Esophagus mucosa (tissue), 1 donor: ENCODE measurements around the gene ANKRD31. TPM values are rescaled to one million over a fixed set of nuclear protein-coding genes. Genes with fewer than 3 reads are reported as not detected.

Experiments
- ATAC-seq: fragments of 200-7000 bp; cut with Tn5 transposase; one replicate; pipeline ENCODE4 v1.9.1; 2020
- total RNA-seq: library from RNA; stranded (reverse); gene quantifications from one replicate; pipeline ENCODE4 v1.2.4, GENCODE V29; 2023
- donor health status: DM: yes; HTN: yes; CAD: no.

Gene ANKRD31
- total RNA-seq, 1 donor from 2014 or later: 0.32 TPM

DNA sequence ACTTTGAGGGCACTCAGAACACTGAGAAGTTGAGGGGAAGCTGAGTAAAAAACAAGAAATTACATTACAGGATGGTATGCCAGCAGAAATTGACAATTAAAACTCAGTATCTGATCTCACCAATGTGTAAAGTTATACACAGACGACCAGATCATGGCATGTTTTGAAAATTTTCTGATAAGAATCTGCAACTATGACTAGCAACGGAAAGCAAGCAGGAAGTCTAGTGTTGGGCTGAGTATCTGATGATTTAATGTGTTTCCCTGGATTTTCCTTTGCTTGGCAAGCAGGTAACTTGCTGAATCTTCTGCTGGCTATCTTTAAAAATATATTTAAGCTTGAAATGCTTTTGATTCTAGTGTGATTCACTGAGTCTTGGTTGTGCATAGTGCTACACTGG, 179.1 kb downstream of the ANKRD31 start:
- no peak for ATAC-seq

GRCh38 chr5:75055727-75056144, 180.9 kb downstream of the ANKRD31 start:
- no peak for ATAC-seq

- ATAC-seq: no peak
These were observed 182.3 kb downstream of the ANKRD31 start for GRCh38 chr5:75054134-75054930.

- peak; percentile 52 for ATAC-seq
These were observed 183.2 kb downstream of the ANKRD31 start for GRCh38 chr5:75053304-75054133.

DNA sequence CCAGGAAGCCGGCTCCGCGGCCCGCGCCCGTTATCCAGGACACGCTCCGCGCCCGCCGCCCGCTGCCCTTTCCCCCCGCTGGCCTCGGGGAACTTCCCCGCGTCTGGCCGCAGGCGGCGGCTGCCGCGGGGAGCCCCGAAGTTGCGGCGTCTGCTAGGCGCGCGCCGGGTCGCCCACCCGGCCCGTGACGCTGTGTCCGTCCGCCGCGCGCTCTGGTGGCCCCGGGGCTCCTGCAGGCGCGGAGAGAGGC, 183.7 kb downstream of the ANKRD31 start:
- ATAC-seq: no peak

DNA sequence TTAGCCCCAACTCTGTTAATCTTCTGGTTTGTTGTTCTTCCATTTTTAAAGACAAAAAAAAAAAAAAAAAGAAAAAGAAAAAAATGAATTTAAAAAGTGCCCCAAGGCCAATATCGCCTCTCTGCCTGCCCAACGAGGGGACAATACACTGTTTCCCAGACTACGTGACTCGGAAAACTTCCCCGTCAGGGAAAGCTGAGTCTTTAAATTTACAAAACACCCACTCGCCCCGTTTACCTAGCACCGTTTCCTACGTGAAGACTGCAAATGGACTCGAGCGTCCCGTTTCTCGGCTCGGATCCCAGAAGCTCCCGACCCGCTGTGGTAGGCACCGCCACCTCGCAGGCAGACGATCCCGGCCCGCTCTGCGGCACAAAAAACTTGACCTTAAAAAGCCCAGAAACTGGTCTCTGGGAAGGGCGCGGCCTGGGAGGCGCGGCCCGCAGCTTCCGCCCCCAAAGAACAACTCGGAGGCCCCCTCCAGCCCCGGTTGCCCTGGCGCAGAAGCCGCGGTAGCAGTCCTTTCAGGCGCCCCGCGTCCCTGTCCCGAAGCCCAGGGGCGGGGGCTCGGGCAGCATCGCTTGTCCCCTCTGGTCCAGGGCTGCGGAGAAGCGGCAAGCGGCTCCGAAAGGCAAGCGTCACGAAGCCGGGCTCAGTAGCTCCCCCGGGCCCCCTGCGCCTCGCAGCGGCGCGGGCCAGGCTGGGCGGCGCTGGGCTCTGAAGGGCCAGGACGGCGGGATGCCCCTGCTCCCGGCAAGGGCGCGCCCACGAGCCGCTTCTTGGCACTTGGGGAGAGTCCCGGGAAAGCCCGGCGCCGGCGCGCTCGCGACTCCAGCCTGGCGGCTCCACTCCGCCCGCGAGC, 184.3 kb downstream of the ANKRD31 start, which contains the start of gene GCNT4:
TSS of gene GCNT4 (minus strand) at position 367 of the 862 bp plus-strand sequence. CDS start 22,521 bp downstream, outside the sequence.
- peak; percentile 35 for ATAC-seq

GRCh38 chr5:75051217-75051751, 185.4 kb downstream of the ANKRD31 start:
- ATAC-seq: no peak

DNA sequence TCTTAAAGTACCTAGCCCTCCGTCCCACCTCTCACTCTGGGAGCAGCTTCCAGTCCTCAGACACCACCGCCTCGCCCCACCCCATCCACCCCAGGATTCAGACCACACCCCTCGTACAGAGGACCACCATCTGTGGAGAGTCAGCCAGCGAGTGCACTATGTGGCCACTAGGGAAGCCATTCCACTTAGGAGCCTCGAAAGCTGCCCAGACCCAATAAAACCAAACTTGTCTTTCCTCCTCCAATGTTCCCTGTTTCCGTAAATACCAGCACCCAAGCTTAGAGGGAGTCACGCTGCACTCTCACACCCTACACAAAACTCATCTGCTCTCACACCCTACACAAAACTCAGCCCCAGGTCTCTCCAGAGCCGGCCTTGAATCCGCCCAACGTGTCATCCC, 186.3 kb downstream of the ANKRD31 start:
- peak; percentile 24 for ATAC-seq

DNA sequence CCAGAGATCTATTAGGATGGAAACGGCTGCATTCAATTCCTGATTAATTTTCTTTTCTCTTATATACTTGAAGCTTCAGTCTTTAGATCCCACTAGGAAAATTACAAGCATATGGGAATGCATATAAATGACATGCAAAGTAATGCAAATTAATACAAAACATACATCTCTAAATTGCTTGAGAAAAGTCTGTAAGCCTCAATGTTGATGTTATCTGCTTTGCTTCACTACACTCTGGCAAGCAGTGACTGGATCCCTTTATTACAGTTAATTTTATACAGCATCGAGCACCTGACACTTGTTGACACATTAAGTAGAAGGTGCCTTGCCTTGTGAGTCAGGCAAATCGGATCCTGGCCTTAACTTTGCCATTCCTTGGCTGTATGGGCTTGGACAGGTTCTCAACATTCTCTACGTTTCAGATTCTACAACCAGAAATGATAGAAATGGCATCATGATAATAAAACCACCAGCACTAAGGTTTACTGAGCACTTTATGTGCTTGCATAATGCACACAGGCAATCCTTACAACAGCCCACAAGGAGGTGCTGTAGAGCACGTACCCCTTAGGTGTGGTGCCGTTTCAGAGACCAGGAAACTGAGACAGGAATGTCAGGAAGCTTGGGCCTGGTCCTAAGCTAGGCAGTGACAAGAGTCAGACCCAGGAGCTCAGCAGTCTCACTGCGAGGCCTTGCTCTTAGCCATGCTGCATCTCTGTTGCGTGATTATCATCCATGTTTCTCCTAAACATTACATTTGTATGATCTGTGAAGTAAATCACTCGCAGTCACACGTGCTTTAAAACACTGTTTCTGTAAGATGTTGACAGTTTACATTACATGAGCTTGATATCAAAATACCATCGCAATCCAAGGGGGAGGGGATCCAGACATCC, 187.0 kb downstream of the ANKRD31 start:
- ATAC-seq: peak; percentile 78

- ATAC-seq: no peak
These were observed 188.2 kb downstream of the ANKRD31 start for GRCh38 chr5:75048457-75048953.

GRCh38 chr5:75047356-75047755, 189.3 kb downstream of the ANKRD31 start:
- no peak for ATAC-seq

- ATAC-seq: no peak
These were observed 190.1 kb downstream of the ANKRD31 start for GRCh38 chr5:75046366-75047142.

GRCh38 chr5:75045071-75045470, 191.6 kb downstream of the ANKRD31 start:
- no peak for ATAC-seq

- ATAC-seq: peak; percentile 81
These were observed 192.3 kb downstream of the ANKRD31 start for GRCh38 chr5:75044406-75044805.

DNA sequence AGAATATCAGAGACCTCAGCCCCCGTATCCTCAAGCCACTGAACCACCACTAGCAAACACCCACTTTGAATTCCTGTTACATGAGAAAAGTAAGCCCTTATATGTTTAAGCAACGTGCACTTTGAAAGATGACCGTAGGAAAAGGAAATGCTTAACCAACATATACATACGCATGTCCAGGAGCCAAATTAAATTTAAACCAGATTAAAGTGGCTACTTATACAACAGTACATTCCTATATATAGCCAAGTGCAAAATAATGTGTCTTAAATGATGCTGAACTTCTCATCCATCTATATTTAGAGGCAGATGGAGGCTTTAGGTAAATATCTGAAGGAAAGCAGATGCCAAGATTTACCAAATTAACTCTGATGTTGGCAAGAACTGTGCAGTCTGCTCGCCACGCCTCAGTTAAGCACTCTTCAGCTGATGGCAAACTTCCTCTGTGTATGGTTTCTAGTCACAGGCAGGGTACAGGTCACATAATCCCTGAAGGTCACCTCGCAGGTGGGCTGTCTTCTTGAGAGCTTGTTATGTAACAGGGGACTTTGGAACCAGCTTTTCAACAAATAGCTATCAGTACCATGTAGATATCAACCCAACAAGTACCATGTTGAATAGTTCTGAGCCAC, 192.9 kb downstream of the ANKRD31 start:
- no peak for ATAC-seq

DNA sequence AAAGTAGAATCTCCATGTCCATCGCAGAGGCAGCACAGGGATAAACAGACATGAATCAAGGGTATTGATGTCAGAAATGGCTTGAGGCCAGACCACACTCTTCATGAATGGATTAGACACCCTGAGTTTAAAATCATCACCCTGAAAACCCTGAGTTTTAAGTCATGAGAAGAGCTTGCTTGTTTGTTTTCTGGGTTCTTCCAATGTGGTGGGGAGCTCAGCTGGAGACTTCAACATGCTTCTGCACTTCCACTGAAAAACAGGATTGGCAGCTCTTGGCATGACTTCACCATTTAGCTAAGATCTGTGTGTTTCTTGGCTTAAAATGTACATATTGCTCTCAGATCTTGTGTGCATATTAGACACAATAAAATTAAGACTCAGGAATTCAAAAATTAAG, 194.2 kb downstream of the ANKRD31 start:
- no peak for ATAC-seq

DNA sequence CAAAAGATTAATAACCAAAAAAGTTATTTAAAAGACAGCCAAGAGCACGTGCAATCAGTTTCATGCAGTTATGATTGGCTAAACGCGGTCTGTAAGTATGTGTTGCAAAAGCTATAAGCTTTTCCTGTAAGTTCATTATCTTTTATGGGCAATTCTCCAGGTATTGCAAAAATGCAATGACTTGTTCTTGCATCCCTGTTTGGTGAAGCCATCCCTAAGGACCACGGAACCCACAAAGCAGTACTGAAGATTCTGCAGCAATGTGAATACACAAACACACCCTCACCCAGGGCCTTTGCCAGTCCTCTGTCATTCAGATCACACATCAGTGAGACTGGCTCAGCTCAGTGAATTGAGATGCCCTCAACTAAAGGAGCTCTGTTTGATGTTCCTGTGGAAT, 195.7 kb downstream of the ANKRD31 start:
- ATAC-seq: no peak

- peak; percentile 97 for ATAC-seq
These were observed 199.6 kb downstream of the ANKRD31 start for GRCh38 chr5:75037106-75037505.

DNA sequence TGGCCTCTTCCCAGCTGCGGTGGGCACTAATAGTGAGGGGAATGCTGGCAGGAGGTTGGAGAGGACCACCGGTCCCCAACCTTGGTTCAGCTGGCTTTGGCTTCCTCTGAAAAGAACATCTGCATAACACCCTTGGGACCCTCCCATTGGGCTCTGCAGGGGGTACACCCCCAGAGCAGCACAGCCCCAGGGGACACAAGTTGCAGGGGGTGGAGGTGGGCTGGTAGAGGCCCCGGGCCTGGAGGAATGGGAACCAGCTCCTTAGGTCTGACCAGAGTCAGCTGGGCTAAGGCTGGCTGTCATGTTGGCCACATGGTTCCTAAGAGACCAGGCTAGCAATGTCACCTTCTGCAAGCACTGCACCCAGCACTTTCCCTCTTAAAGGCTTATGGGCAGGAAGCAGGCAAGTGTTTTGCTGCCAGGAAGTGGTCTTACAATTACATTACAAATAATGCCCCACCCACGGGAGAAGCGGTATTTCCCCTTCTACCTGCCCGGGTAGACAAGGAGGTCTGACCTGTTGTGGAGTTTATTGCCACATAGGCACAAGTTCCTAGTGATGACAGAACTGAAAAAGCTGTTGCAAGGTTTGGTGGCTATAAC, 202.4 kb downstream of the ANKRD31 start:
- peak; percentile 87 for ATAC-seq

- no peak for ATAC-seq
These were observed 205.3 kb downstream of the ANKRD31 start for GRCh38 chr5:75031366-75031765.
